Renal cortical epithelial cell (primary cell): ENCODE data around the gene RASGRF2. TPM values are rescaled to one million over a fixed set of nuclear protein-coding genes. Genes with fewer than 3 reads are reported as not detected.
A peak's percentile ranks its signal among the peaks of the same experiment; 100 is the strongest.
"Not testable (repeated sequence)": the region's sequence is repeated elsewhere in the genome, so short reads cannot be mapped to it uniquely, and the experiment has no call there.

Experiments
- DNase-seq: peaks from one replicate; pipeline ENCODE4 v3.0.0-alpha.2; 2011; ENCODE audit warnings: low read depth
- total RNA-seq: library from RNA; depleted of rRNA; stranded (reverse); fragments of >200 nt; gene quantifications from 2 replicates; pipeline ENCODE4 v1.2.3, GENCODE V29; 2014

RASGRF2 gene
- total RNA-seq, 1 donor from 2014 or later = 34.2 TPM

- peak; percentile 78 for DNase-seq
Measured at GRCh38 chr5:81021486-81021885, 61.3 kb downstream of the RASGRF2 start.

- DNase-seq = peak; percentile 57
Measured at GRCh38 chr5:81021951-81022687, 62.0 kb downstream of the RASGRF2 start.

- DNase-seq = no peak
Measured at GRCh38 chr5:81022688-81023084, 62.5 kb downstream of the RASGRF2 start.

- no peak for DNase-seq
Measured at GRCh38 chr5:81023261-81023970, 63.3 kb downstream of the RASGRF2 start.

- DNase-seq = no peak
Measured at GRCh38 chr5:81027481-81028058, 67.4 kb downstream of the RASGRF2 start.

GRCh38 chr5:81028888-81029287 is 68.7 kb downstream of the RASGRF2 start:
- not testable (repeated sequence) for DNase-seq

- DNase-seq = not testable (repeated sequence)
Measured at GRCh38 chr5:81029736-81030135, 69.6 kb downstream of the RASGRF2 start.

- not testable (repeated sequence) for DNase-seq
Measured at GRCh38 chr5:81030236-81031034, 70.3 kb downstream of the RASGRF2 start.

GRCh38 chr5:81035522-81035921 is 75.4 kb downstream of the RASGRF2 start:
- DNase-seq = no peak

GRCh38 chr5:81038495-81038894 is 78.3 kb downstream of the RASGRF2 start:
- DNase-seq = no peak

GRCh38 chr5:81044868-81045267 is 84.7 kb downstream of the RASGRF2 start:
- peak; percentile 32 for DNase-seq

GRCh38 chr5:81045389-81045807 is 85.2 kb downstream of the RASGRF2 start:
- peak; percentile 92 for DNase-seq

- DNase-seq = no peak
Measured at GRCh38 chr5:81046041-81046440, 85.9 kb downstream of the RASGRF2 start.

GRCh38 chr5:81052325-81052724 is 92.2 kb downstream of the RASGRF2 start:
- DNase-seq = no peak

GRCh38 chr5:81053282-81053681 is 93.1 kb downstream of the RASGRF2 start:
- DNase-seq = not testable (repeated sequence)

- no peak for DNase-seq
Measured at GRCh38 chr5:81058121-81058520, 98.0 kb downstream of the RASGRF2 start.

- DNase-seq = no peak
Measured at GRCh38 chr5:81065492-81065891, 105.3 kb downstream of the RASGRF2 start.

GRCh38 chr5:81066102-81066501 is 105.9 kb downstream of the RASGRF2 start:
- DNase-seq = no peak

GRCh38 chr5:81067406-81067805 is 107.2 kb downstream of the RASGRF2 start:
- no peak for DNase-seq

- no peak for DNase-seq
Measured at GRCh38 chr5:81068063-81068462, 107.9 kb downstream of the RASGRF2 start.

GRCh38 chr5:81068635-81069034 is 108.5 kb downstream of the RASGRF2 start:
- DNase-seq = no peak

GRCh38 chr5:81069990-81070389 is 109.8 kb downstream of the RASGRF2 start:
- DNase-seq = no peak
